T-helper 22 cell (primary cell): ENCODE measurements around the gene TMEM178A.
"Not testable (repeated sequence)": the region's sequence is repeated elsewhere in the genome, so short reads cannot be mapped to it uniquely, and the experiment has no call there.

Experiments
- DNase-seq: peaks from one replicate; pipeline ENCODE4 v3.0.0-alpha.2; 2020; ENCODE audit warnings: low read depth

Gene TMEM178A

DNA sequence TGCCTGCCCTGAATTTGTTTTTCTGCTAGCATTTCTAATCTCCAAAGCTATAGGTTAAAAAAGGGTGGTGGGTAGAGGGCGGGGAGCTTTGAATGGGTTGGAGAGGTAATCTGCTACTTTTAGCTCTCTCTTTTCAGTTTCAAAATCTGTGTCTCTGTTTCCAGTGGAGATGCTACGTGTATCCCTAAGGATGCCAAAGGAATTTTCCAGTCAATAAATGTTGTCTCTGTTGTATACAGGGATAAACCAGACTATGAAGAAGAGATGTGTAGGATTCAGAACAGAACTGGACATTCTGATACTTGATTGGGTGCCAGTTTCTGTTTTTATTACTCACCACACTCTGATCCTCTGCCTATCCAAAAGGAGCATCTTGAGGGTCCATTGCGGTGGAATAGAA lies 50.1 kb downstream of the TMEM178A start:
- DNase-seq = no peak

DNA sequence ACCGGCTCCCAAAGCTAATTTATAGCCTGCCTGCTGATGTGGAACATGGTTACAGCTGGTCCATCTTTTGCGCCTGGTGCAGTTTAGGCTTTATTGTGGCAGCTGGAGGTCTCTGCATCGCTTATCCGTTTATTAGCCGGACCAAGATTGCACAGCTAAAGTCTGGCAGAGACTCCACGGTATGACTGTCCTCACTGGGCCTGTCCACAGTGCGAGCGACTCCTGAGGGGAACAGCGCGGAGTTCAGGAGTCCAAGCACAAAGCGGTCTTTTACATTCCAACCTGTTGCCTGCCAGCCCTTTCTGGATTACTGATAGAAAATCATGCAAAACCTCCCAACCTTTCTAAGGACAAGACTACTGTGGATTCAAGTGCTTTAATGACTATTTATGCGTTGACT lies 51.4 kb downstream of the TMEM178A start:
- no peak for DNase-seq

DNA sequence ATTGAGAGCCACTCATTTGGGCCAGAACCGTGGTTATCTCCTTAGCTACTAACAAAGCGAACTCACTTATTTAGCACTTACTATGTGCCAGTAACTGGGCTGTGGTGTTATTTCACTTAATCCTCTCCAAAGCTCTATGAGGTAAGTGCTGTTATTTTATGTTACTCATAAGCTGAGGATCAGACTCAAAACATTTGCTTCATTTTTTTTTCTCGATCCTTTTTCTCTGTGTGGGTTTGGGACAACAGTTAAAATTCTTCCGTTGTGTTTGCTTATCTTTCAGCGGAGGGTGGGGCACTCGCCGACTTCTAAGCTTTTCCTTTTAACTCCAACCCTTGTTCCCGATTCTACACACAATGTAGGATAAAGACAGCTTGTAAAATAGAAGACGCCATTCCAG lies 52.8 kb downstream of the TMEM178A start:
- DNase-seq = no peak

DNA sequence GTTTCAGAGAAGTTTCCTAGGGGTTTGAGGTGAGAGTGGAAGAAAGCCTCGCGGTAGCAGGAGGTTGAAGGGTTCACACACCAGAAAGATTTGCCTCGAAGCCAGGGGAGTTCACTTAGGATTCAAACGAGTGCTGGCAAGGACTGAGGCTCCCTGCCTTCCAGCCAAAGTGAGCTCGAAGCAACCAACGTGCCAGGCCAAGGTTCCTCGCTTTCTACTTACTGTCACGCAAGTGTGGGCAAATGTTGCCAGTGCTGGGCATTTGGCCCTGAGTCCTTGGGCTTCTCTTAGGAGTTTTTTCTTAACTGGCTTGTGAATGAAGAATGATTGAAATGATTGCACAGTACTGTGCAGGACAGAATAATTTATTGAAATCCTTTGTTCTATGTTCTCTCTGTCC lies 53.6 kb downstream of the TMEM178A start:
- no peak for DNase-seq

DNA sequence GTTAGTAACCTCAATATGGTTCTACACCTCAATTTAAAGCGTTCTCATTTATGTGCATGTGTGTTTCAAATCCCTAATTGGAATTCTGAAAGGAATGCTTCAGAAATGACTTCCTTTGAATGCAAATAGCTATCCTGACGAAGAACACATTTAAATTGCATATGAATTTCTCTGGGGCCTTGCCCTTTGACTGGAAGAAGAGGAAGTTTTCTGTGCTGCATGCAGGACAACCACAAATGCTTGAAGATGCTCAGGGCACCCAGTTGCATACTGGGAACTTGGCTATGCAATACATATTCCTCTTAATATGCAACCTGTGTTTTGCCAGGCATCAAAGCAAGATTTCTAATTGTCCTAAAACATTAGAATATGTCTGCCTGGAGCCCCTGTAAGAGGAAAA lies 55.3 kb downstream of the TMEM178A start:
- no peak for DNase-seq

DNA sequence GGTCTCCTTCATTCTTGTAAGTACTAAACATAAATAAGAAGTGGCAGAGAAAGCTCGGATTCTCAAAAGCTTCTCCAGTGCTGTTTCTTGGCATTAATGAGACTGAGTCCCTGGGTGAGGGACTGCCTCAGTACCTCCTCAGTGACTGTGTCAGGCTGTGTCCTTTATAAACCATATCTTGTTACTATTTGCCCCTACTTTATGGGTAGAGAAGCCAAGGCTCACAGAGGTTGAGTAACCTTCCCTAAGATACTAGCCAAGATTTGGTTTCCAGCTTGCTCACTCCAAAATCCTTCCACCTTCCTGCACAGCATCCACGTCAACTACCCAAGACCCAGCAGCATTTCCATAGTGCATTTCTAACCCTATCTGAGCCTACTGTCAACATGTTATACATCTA lies 57.8 kb downstream of the TMEM178A start:
- DNase-seq = no peak

DNA sequence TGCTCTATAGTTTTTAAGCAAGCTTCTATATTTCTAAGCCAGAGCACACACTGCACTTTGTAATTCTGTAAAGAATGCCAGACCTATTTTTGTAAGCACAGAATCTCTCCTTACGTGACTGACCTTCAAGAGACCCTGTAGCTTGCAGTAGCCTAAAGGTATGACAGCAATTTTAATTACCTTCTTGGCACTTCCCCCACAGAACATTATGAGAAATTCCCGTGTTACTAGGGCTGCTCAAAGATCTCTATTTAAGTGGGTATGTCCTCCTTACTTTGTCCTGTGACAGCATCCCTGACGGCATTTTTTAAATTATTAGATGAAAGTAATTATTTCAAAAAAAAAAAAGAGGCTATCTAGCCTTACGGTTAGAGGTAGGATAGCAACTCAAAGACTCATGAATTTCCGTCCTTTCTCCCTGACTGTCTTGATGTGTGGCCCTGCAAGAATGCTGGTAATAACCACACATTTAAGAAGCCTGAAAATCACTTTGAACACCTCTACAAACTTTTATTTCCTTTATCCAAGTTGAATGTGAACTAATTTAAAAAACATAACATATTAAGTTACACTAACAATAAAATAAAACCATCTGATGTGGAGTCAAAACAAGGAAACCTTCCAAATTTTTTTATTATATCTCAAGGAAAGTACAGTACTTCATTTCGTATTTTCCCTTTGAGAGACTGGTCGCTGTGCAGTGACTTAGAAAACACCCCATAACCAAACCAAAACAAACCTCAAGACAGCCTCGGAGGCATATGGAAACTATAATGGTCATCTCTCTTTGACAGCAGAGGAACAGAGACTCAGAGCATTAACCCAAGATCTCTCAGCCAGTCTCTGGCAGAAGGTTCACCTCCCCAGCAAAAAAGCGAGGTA lies 58.5 kb downstream of the TMEM178A start:
- DNase-seq = no peak

DNA sequence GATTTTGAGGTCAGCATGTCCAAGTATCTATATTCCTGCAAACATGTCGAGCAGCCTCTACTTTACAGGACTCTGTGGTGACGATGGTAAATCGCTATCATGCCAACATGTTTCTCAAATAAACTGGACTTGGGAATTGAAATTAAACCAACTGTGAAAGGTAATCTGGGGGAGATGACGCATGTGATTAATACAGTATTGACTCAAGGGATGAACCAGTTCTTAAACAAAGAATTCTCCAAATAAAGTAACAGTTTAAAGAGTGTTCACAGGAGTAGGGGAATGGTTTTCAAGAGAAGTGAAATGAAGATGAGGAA lies 59.1 kb downstream of the TMEM178A start:
- DNase-seq = no peak

DNA sequence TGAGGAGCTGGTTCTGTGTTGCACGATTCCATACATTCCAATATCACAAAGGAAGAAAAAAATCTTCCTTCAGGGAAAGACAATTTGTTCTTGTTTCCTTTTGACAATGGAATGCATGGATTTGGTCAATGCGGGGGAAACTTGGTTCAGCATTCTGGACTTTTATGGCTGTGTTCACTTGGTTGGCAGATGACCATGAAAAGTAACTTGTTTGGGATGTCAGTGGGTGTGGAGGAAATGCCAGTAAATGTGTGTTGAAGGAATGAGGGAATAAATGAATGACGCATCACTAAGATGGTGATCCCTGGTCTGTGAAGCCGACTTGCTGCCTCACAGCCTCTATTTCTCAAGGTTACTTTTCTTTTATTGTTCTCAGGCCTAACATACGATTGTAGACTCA lies 59.7 kb downstream of the TMEM178A start:
- no peak for DNase-seq

DNA sequence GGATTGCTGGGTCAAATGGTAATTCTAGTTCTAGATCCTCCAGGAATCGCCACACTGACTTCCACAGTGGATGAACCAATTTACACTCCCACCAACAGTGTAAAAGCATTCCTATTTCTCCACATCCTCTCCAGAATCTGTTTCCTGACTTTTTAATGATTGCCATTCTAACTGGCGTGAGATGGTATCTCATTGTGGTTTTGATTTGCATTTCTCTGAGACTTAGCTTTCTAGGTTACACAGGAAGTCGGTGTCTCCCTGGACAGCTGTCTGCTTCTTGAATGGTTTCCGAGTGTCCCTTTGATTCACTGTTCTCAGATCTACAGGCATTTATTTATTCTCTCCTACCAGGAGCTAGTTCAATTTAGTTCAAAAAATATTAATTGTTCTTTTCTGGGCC lies 62.4 kb downstream of the TMEM178A start:
- not testable (repeated sequence) for DNase-seq

DNA sequence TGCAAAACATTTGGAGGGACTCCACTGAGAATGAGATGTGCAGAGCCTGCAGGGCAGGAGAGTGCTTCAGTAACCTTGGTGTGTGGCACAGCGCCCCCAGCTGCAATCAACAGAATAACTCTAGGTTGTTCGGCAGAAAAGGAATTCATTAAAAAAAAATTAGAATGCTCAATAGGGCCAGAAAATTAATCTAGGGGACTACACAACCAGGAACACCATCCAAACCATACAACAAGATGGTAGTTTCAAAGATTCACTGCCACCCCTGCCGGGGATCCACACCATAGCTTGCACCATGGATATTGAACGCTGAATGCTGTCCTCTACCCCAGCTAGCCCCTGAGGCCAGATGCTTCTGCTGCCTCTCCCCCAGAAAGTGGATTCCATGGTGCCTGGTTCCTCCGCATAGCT lies 63.2 kb downstream of the TMEM178A start:
- no peak for DNase-seq

DNA sequence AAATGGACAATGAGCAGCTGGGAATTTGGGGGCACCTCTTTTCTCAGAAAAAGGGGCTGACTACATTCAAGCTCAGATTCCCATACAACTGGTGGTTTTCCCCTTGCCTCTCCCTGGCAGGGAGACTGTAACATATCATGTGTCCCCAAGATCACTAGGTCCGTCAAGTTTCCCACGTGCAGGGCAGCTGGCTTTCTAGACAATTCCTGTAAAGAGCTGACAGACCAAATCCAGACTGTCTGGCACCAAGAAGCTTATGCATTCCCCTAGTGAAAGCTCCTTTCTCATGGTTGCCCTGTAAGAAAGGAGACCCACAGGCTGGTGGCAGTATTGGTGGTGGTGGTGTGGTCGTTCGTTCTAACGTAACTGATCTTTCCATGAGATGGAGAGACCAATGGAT lies 64.6 kb downstream of the TMEM178A start:
- no peak for DNase-seq

DNA sequence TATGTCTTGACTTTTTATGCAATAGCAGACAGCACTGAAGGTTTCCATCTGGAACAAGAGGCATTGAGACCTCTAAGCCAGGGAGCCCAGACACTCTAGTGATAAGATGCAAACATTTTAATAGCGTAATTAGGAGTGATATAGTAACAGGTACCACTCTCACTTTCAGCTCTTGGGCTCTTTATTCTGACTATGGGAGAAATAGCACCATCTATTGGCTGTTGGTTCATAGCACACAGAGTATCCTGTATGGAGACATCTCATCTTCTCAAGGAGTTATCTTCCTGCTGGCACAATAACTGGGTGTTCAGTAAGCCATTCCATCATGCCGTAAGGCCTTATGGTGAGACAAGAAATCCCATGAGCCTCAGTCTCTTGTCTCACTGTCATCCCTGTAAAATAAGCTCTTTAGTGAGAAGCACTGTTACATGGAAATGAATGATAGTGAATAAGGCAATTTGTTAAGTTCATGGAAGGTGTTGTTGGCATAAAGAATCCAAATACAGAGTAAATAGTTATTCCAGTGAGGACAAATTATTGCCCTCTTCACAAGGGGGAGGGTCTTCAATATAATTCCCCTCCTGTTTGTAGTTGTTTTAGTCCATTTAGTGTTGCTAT lies 65.1 kb downstream of the TMEM178A start:
- DNase-seq = no peak

DNA sequence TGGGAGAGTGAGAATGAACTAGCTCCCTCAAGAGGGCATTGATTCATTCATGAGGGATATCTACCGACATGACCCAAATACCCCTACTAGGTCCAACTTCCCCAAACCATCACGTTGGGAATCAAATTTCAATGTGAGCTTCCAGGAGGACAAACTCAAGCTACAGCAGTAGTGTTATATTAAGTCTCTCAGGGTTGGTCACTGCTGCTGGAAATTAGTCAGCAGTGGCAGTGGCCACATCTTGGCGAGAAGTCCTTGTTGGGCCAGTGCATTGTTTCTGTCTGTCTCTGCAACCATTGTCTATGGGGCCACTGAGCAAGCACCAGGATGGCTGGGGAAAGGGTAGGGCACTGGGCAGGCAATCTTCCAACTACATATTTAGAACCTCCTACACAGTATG lies 65.8 kb downstream of the TMEM178A start:
- no peak for DNase-seq

DNA sequence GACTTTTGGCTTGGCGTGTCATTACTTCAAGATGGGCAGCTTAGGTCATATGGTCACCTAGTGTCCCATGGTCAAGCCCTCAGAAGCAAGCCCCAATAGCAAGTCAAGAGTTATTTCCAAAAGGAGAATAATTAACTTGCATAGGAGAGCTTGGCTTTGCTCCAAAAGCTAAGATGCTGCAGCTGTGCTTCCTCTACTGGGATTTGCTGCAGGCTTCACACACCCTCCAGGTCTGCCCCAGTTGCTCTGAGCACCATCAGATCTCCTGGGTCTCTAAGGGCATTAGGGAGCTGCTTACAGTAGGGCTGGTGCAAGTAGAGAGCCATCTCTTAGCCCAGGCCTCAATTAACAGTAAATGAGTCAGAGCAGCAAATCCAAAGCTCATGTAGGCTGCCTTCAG lies 66.8 kb downstream of the TMEM178A start:
- DNase-seq = no peak

DNA sequence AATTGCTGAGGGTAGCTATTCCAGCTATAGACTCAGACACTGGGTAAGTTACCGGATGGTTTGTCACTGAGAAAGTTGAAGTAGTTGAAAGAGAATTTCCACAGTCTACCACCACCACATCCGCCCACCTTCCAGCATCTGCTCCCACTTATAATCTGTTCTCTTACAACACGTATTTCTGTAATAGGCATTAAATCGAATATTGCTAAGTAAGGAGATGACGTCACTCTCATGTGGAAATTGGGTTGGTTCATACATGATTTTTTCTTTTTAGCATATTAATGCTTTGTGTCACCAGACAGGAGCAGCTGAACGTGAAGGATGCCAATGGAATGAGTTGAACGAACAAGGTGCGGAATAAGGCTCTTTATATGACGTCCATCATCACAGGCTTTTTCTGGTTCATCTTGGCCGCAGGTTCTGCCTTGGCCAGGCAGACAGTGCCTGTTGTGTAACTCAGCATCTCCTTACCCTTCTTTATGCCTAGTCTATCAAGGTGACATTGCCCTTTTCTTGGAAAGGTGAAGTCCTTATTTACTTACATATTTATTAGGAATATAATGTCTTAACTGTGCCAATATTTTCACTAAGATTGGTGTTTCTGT lies 67.5 kb downstream of the TMEM178A start:
- no peak for DNase-seq

DNA sequence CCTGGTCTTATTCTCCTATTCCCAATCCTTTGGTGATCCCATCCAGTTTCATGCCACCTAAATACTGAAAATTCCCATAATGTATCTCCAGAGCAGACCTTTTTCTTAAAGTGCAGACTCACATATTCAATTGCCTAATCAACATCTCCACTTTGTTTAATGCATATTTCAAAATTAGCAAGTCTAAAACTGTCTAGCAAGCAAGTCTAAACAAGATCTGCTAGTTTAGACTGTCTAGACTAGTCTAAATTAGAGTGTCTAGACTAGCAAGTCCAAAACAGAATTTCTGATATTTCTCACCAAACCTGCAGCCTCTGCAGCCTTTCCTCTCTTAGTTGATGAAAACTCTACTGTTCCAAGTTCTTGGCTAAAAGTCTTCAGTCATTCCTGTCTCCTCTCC lies 68.7 kb downstream of the TMEM178A start:
- no peak for DNase-seq

DNA sequence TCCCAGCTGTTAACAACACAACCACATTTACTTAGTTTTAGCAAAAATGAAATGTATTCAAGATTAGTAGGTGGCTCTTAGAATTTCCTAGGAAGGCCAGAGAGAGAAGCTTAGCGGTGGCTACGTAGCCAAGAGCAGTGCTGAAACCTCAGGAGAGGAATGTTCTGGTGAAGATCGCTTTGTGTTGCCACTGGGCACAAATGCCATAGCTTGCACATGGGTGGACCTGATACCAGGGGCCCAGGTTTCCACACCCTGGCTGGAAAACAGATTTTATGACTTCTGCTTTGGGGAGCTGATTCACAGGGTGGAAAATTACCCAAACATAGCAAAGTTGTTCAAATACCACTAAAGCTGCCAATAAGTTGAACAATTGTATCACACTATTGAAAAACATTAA lies 69.9 kb downstream of the TMEM178A start:
- no peak for DNase-seq

DNA sequence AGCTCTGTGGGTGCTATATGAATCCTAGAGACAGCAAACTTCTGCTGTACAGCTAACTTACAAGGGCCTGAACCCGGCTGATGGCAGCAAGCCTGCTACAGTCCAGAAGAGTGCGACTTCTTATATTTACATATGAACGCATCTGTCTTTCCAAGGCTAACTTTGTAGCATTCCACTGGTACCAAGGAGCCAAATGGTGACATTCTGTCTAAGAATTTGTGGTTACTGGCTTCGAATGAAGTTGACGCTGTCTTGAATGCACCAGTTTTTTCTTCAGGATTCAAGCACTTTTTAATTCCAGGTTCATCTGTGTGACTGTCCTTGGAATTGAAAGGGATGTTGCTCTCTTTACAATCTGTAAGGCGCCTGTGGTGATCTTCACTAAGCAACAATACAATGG lies 70.9 kb downstream of the TMEM178A start:
- no peak for DNase-seq

DNA sequence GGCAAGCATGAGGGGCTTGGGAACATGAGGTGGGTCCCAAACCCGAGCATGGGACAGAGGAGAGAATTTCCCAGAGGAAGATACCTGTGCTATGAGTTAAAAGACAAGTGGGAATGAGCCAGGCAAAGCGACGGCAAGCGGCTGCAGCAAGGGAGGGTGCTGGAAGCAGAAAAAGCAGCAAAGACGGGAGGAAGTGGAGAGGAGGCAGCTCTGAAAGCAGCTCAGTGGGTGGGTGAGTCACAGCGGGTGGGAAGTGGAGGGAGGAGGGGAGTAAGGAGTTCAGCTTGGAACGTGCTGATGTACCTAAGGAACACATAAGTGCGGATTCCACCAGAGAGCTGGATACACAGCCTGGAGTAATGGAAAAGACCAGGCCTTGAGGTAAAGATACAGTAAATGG lies 71.9 kb downstream of the TMEM178A start:
- no peak for DNase-seq

DNA sequence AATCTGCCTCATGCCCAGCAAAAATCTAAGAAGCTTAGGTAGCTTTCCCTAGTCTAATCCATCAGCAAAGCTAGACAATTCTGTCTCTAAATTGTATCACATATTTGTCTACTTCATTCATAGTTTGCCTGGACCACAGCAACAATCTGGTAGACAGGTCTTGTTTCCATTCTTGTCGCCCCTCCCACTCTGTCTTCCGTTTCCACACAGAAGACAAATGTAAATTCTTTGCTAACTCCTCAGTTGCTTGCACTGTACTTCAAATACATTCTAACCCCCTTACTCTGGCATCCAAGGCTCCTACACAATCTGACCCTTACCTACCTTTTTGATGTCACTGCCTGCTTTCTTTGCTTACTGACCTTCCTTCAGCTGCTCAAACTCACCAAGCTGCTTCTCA lies 73.2 kb downstream of the TMEM178A start:
- DNase-seq = no peak

DNA sequence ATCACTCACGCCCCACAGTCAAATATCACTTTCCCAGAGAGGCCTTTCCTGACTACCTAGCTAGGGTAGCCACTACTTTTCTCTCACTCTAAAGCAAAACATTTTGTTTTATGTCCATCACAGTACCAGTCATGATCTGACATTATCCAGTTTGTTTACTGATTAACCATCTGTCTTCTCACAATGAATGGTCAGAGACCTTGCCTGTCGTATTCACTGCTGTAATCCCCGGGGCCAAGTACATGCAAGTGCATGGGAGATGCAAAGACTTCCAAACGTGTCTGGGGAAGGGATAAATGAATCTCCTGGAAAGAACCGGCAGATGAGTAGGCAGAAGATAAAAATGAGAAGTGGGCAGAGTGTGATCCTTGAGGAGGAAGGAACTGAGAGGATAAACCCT lies 73.7 kb downstream of the TMEM178A start:
- no peak for DNase-seq

DNA sequence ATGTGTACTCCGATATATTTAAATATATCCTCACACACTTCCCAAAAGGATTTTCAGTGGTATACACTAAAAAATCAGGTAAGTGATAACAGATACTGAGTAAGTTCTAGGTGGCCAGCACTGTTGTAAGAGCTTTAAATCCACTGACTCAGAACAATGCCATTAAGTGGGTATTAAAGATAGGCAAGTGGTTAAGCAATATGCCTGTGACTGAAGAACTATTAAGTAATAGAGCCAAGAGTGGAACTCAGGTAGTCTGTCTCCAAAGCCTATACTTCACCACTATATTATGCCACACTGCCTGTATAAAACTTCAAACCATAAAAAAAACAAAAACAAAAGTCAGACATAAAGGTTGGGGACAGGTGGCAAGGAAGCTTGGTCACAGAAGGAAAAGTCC lies 76.2 kb downstream of the TMEM178A start:
- DNase-seq = no peak
